Lung (tissue), 12 donors: ENCODE measurements around the gene SETX. TPM values are rescaled to one million over a fixed set of nuclear protein-coding genes. Genes with fewer than 3 reads are reported as not detected.

Source experiments
- ATAC-seq: fragments of 200-7000 bp; cut with Tn5 transposase; one replicate; pipeline ENCODE4 v1.9.1; 2020; ENCODE audit warnings: moderate number of reproducible peaks; ENCODE audit not compliant: insufficient read depth, low FRiP score
- DNase-seq, 3 donors: peaks; one replicate each; pipeline ENCODE4 v3.0.0-alpha.2; 2013 to 2017
- H3K27ac ChIP-seq, 2 donors: one replicate each; pipeline ENCODE4 v1.5.1; 2013; ENCODE audit warnings: mild to moderate bottlenecking in 2 of 2, moderate library complexity in 2 of 2, control low read depth in 1 of 2, inconsistent platforms in 1 of 2, low read depth in 1 of 2, low read length in 1 of 2
- H3K27me3 ChIP-seq, 3 donors: one replicate each; pipeline ENCODE4 v1.5.1; 2013; ENCODE audit warnings: low read length in 2 of 3; ENCODE audit not compliant: control insufficient read depth in 3 of 3, insufficient read depth in 3 of 3
- H3K36me3 ChIP-seq, 4 donors: one replicate each; pipeline ENCODE4 v1.5.1; 2013; ENCODE audit warnings: low read length in 4 of 4, mild to moderate bottlenecking in 1 of 4, moderate library complexity in 1 of 4; ENCODE audit not compliant: control insufficient read depth in 4 of 4, insufficient read depth in 4 of 4
- H3K4me1 ChIP-seq, 5 donors: one replicate each; pipeline ENCODE4 v1.5.1; 2013; ENCODE audit warnings: low read length in 5 of 5, mild to moderate bottlenecking in 2 of 5, moderate library complexity in 1 of 5; ENCODE audit not compliant: control insufficient read depth in 5 of 5, insufficient read depth in 5 of 5
- H3K4me3 ChIP-seq: one replicate; pipeline ENCODE4 v1.5.1; 2013; ENCODE audit warnings: mild to moderate bottlenecking, control low read depth, moderate library complexity
- H3K9ac ChIP-seq, 2 donors: one replicate each; pipeline ENCODE4 v1.5.1; 2013; ENCODE audit warnings: low read length in 2 of 2, control low read depth in 1 of 2; ENCODE audit not compliant: insufficient read depth in 1 of 2
- H3K9me3 ChIP-seq, 4 donors: one replicate each; pipeline ENCODE4 v1.5.1; 2013; ENCODE audit warnings: low read length in 3 of 4, mild to moderate bottlenecking in 1 of 4, moderate library complexity in 1 of 4; ENCODE audit not compliant: control insufficient read depth in 4 of 4, insufficient read depth in 3 of 4
- WGBS, 2 donors: extraction: QIAGEN DNeasy Blood & Tissue Kit; methylation state at CpG; one replicate each; pipeline ENCODE4 v1.1.7; 2013; 5-methylcytosine and 5-hydroxymethylcytosine counted together
- polyA plus RNA-seq, 2 donors: library from polyadenylated mRNA; stranded (reverse); fragments of 200-250 nt; gene quantifications; one replicate each; pipeline ENCODE4 v1.2.1, GENCODE V29; 2013
- total RNA-seq, 2 donors: library from RNA; depleted of rRNA in 1 of 2; stranded (reverse); fragments of >200 nt in 1 of 2; gene quantifications; one replicate each; pipeline ENCODE4 v1.2.1, GENCODE V29; 2014 to 2021
- TF ChIP-seq, protein P1 (sequence below): IDR thresholded peaks from 2 replicates; pipeline ENCODE4 v1.5.1; 2012; ENCODE audit warnings: mild to moderate bottlenecking; ENCODE audit errors: control extremely low read depth, extremely low read depth
- donor health status: control.
- donor health status: control.
- donor health status: Bipolar disorder and iron deficiency.
- donor health status: healthy.
- donor health status: DM: yes; HTN: yes; CAD: no.

SETX gene
- total and polyA plus RNA-seq, 4 donors: 14.6 to 90.0 (median 34.2) TPM

DNA sequence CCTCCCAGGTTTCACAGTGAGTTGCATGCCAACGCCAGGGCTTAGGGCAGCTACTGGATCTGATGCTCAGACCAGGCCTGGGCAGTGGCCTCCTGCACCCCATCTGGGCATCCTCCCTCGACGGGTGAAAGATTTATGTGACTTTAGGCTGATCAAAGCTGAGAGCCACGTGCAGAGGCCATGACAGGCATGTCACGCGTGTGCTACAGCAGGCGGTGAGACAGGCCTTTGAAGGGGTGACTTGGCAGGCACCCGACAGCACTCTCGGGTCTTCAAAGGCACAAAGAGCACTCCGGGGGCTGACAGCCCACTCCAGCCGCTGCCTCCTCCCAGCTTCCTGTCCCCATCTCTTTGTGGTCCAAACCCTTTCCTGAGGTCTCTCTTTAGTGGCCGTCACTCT lies 126.7 kb downstream of the SETX start:
- ATAC-seq: no peak

DNA sequence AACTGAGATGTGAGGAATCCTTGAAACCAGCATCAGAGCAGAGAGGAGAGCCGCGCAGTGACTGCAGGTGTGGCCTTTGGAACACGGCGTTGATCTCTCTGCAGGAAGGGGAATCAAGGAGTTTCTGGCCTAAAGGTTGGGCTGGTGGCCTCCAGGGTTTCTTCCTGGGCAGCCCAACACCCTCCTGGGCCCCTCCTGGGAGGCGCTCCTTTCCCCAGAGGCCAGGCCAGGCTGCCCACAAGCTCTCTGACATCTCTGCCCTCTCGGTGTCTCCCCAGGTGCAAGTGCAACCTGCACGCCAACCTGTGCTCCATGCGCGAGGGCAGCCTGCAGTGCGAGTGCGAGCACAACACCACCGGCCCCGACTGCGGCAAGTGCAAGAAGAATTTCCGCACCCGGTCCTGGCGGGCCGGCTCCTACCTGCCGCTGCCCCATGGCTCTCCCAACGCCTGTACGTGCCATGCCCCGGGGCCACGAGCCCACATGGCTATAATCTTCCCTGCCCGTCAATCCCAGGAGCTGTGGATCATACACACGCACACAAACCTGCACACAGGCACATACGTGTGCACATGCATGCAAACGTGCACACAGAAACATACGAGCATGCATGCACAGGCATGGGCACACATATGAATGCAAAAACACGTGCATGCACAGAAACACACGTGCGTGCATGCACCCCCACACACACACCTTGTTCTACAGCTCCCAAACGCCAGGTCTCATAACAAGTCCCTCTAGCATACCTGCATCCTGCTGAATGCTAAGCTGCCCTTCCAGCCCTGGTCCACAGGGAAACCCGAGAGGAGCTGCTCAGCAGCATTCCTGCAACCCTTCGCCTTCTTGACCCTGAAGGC lies 128.0 kb downstream of the SETX start:
- TF ChIP-seq, protein P1, sequence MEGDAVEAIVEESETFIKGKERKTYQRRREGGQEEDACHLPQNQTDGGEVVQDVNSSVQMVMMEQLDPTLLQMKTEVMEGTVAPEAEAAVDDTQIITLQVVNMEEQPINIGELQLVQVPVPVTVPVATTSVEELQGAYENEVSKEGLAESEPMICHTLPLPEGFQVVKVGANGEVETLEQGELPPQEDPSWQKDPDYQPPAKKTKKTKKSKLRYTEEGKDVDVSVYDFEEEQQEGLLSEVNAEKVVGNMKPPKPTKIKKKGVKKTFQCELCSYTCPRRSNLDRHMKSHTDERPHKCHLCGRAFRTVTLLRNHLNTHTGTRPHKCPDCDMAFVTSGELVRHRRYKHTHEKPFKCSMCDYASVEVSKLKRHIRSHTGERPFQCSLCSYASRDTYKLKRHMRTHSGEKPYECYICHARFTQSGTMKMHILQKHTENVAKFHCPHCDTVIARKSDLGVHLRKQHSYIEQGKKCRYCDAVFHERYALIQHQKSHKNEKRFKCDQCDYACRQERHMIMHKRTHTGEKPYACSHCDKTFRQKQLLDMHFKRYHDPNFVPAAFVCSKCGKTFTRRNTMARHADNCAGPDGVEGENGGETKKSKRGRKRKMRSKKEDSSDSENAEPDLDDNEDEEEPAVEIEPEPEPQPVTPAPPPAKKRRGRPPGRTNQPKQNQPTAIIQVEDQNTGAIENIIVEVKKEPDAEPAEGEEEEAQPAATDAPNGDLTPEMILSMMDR: no peak
- H3K36me3 ChIP-seq: no peaks in the 10 kb centered on the region
- peaks cover 0 to 7% (median 0%) of the 10 kb centered on the region in 3 donors for H3K27me3 ChIP-seq
- H3K9me3 ChIP-seq: peaks cover 0 to 2% (median 0%) of the 10 kb centered on the region in 4 donors
- no peak overlapping the region for H3K4me3 ChIP-seq
- H3K9ac ChIP-seq: no peak overlapping the region
- DNase-seq (no peak), ATAC-seq (no peak)
- peaks cover 0 to 3% (median 0%) of the 10 kb centered on the region in 5 donors for H3K4me1 ChIP-seq
- 87 to 91% methylated on average over 34 of the region's 34 CpGs for WGBS, 2 donors
- H3K27ac ChIP-seq: no peak overlapping the region

More for the DNA sequence above, 126.7 kb downstream of the SETX start:
- Histone ChIP-seq H3K9ac (no peak overlapping the region), H3K9me3 (peaks cover 0 to 2% (median 0%) of the 10 kb centered on the region in 4 donors), H3K4me3 (no peak overlapping the region), H3K4me1 (peaks cover 0 to 2% (median 0%) of the 10 kb centered on the region in 5 donors), H3K27me3 (peaks cover 0 to 8% (median 0%) of the 10 kb centered on the region in 3 donors), H3K36me3 (no peaks in the 10 kb centered on the region), H3K27ac (no peak overlapping the region)
- 50 to 60% methylated on average over 12 of the region's 12 CpGs for WGBS, 2 donors
- TF ChIP-seq, protein P1: no peak
- peak in 2 of 3 donors; percentile 27 to 35 for DNase-seq

DNA sequence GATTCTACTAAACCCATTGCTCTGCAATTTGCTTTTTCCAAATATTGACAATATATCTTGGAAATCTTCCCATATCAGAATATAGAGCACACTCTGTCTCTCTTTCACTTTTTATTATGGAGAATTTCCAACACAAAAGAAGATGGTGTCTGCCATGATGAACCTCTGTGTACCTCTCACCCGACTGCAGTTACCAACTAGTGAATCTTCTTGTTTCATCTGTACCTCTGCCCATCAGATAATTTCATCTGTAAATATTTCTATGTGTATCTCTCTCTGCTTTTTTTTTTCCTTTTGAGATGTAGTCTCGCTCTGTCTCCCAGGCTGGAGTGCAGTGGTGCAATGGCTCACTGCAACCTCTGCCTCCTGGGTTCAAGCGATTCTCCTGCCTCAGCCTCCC lies 130.1 kb downstream of the SETX start:
- peaks cover 0 to 7% (median 4%) of the 10 kb centered on the region in 3 donors for H3K27me3 ChIP-seq
- no peak for DNase-seq
- WGBS, 2 donors: 85 to 90% methylated on average over 3 of the region's 3 CpGs

More for the DNA sequence above, 130.1 kb downstream of the SETX start:
- Histone ChIP-seq H3K27ac (no peak overlapping the region), H3K9ac (no peak overlapping the region), H3K9me3 (peaks cover 0 to 2% (median 0%) of the 10 kb centered on the region in 4 donors), H3K4me1 (peaks cover 0 to 3% (median 0%) of the 10 kb centered on the region in 5 donors), H3K4me3 (no peak overlapping the region), H3K36me3 (no peaks in the 10 kb centered on the region)
- TF ChIP-seq, protein P1: no peak
- ATAC-seq: no peak
